GM12878 (cell line): ENCODE measurements around the gene PTH. TPM values are rescaled to one million over a fixed set of nuclear protein-coding genes. Genes with fewer than 3 reads are reported as not detected.

ENCODE experiments used
- ATAC-seq: fragments of 200-7000 bp; cut with Tn5 transposase; 3 replicates; pipeline ENCODE4 v1.9.1; 2020; ENCODE audit warnings: mild to moderate bottlenecking, moderate library complexity
- Bru-seq: library from RNA; stranded (reverse); fragments of 400-500 nt; gene quantifications from one replicate; lab custom pipeline; 2021; lab: Mats Ljungman, UMichigan
- BruChase-seq, 2 experiments: library from RNA; stranded (reverse); fragments of 400-500 nt; gene quantifications; one replicate each; lab custom pipeline; 2021; lab: Mats Ljungman, UMichigan
- BruUV-seq: library from RNA; stranded (reverse); fragments of 400-500 nt; replicated peaks from 2 replicates; lab custom pipeline; 2021; lab: Mats Ljungman, UMichigan
- CTCF ChIA-PET: fragments of 300-600 bp; sonication (Branson Sonifier 250); formaldehyde crosslinking; extraction: SDS; loops from one replicate; lab custom pipeline; 2021; ENCODE audit warnings: inconsistent platforms; lab: Yijun Ruan, JAX
- POLR2A ChIA-PET: fragments of 350-600 bp; formaldehyde crosslinking; extraction: SDS; loops from one replicate; lab custom pipeline; 2021; ENCODE audit warnings: inconsistent platforms; lab: Charles Lee
- RAD21 ChIA-PET: fragments of 300-600 bp; sonication (Branson Sonifier 250); formaldehyde crosslinking; loops from one replicate; lab custom pipeline; 2023; ENCODE audit warnings: antibody characterized with exemption; ENCODE audit not compliant: unreplicated experiment; lab: Charles Lee
- SMC1A ChIA-PET: fragments of 300-600 bp; sonication (Branson Sonifier 250); formaldehyde crosslinking; loops from one replicate; lab custom pipeline; 2023; ENCODE audit not compliant: unreplicated experiment, uncharacterized antibody; lab: Charles Lee
- DNase-seq: peaks from one replicate; pipeline ENCODE4 v3.0.0-alpha.2; 2011; ENCODE audit warnings: low read depth, low spot score
- FAIRE-seq: peaks from 3 replicates; lab custom pipeline; 2011; peaks lifted over from hg19 to GRCh38; lab: Jason Lieb, UNC
- H2AFZ ChIP-seq: 2 replicates; pipeline ENCODE4 v1.6.0; 2011; ENCODE audit warnings: low read depth, low read length, control low read depth; ENCODE audit not compliant: control insufficient read depth
- H3K27ac ChIP-seq: 2 replicates; pipeline ENCODE4 v1.5.1; 2011; ENCODE audit warnings: control low read depth; ENCODE audit not compliant: control insufficient read depth, insufficient read depth
- H3K27me3 ChIP-seq, 2 experiments: replicated peaks in 1 of 2; 2 replicates each; pipeline versions ENCODE4 v1.6.0 to v1.6.1; 2011; ENCODE audit warnings: low read length in 1 of 2; ENCODE audit not compliant: control insufficient read depth in 2 of 2, insufficient read depth in 2 of 2
- H3K36me3 ChIP-seq, 2 experiments: 2 replicates each; pipeline ENCODE4 v1.5.1; 2011; ENCODE audit warnings: low read length in 1 of 2; ENCODE audit not compliant: control insufficient read depth in 2 of 2, insufficient read depth in 2 of 2
- H3K4me1 ChIP-seq: 2 replicates; pipeline ENCODE4 v1.6.1; 2011; ENCODE audit warnings: mild to moderate bottlenecking, low read length, moderate library complexity, mixed read lengths; ENCODE audit not compliant: control insufficient read depth, insufficient read depth
- H3K4me2 ChIP-seq: 2 replicates; pipeline ENCODE4 v1.6.0; 2011; ENCODE audit warnings: control low read depth; ENCODE audit not compliant: control insufficient read depth, insufficient read depth
- H3K4me3 ChIP-seq: fragments of 200-600 bp; sonication (generic); 2 replicates; pipeline ENCODE4 v1.5.1; 2016
- H3K79me2 ChIP-seq: 2 replicates; pipeline ENCODE4 v1.6.0; 2011; ENCODE audit warnings: low read length; ENCODE audit not compliant: control insufficient read depth, insufficient read depth
- H3K9ac ChIP-seq: 2 replicates; pipeline ENCODE4 v1.8.0; 2011; ENCODE audit warnings: low read length, control low read depth, mixed read lengths; ENCODE audit not compliant: control insufficient read depth, insufficient read depth
- H3K9me3 ChIP-seq: replicated peaks from 3 replicates; pipeline ENCODE4 v1.5.1; 2011; ENCODE audit warnings: mild to moderate bottlenecking, low read length; ENCODE audit not compliant: control insufficient read depth, insufficient read depth
- H4K20me1 ChIP-seq: 2 replicates; pipeline ENCODE4 v1.6.0; 2011; ENCODE audit not compliant: control insufficient read depth, insufficient read depth
- BHLHE40 ChIP-seq, 2 experiments: fragments of 450-650 bp in 1 of 2; IDR thresholded peaks; 2 replicates each; pipeline ENCODE4 v1.6.1; 2011 to 2017; ENCODE audit warnings: low read depth in 2 of 2, borderline replicate concordance in 1 of 2, improper control_type of control experiment in 1 of 2, low read length in 1 of 2, mild to moderate bottlenecking in 1 of 2
- IKZF2 ChIP-seq, 2 experiments: fragments of 450-650 bp; IDR thresholded peaks; 2 replicates each; pipeline ENCODE4 v1.6.1; 2017; ENCODE audit warnings: mild to moderate bottlenecking in 2 of 2, moderate library complexity in 2 of 2
- KAT2A ChIP-seq: conservative IDR thresholded peaks from 2 replicates; pipeline ENCODE4 v1.6.1; 2011; ENCODE audit warnings: low read depth, low read length; ENCODE audit not compliant: control insufficient read depth
- SRF ChIP-seq, 2 experiments: IDR thresholded peaks; 2 replicates each; pipeline ENCODE4 v1.6.1; 2011; ENCODE audit warnings: low read depth in 2 of 2, low read length in 2 of 2, mild to moderate bottlenecking in 1 of 2, moderate library complexity in 1 of 2
- WGBS: methylation state at CpG from one replicate; pipeline ENCODE4 v1.1.6; 2016; ENCODE audit warnings: low lambda C conversion rate; ENCODE audit not compliant: insufficient replicate concordance, insufficient coverage; ENCODE audit errors: missing lambda C conversion rate; 5-methylcytosine and 5-hydroxymethylcytosine counted together
- in situ Hi-C: fragments of 300-500 bp; cut with MboI; formaldehyde crosslinking; loops from 9 replicates; pipeline ENCODE4 v1.14.3; 2018; ENCODE audit warnings: mixed read lengths
- intact Hi-C: fragments of 100-400 bp; cut with micrococcal nuclease; formaldehyde crosslinking; loops from one replicate; pipeline ENCODE4 v1.14.2; 2022; ENCODE audit not compliant: unreplicated experiment
- long read RNA-seq, 2 experiments: library from polyadenylated mRNA; unstranded; transcript quantifications; one replicate each; pipeline ENCODE4 v2.0.0, GENCODE V29; 2019 to 2020
- polyA minus RNA-seq, 3 experiments: library from RNA; depleted of rRNA, polyadenylated mRNA; stranded (reverse); fragments of >200 nt; gene quantifications; 2 replicates each; pipeline ENCODE4 v1.2.3, GENCODE V29; 2011
- polyA plus RNA-seq, 11 experiments: library from polyadenylated mRNA; depleted of rRNA in 4 of 11; unstranded in 6 of 11; stranded (reverse) in 5 of 11; fragments of >200 nt; fragmentation: Nextera tagmentation in 4 of 11; fragmentation: Illumina TruSeq in 1 of 11; extraction: Ambion mirVana in 4 of 11; extraction: Trizol in 1 of 11; gene quantifications; 1 replicate in 1 of 11; 2 replicates in 10 of 11; pipeline versions ENCODE4 v1.2.1 to v1.2.3, GENCODE V29; 2011 to 2016; ENCODE audit warnings: inconsistent platforms in 2 of 11, missing spikeins in 2 of 11, low read depth in 1 of 11
- total RNA-seq, 4 experiments: library from RNA; depleted of rRNA in 3 of 4; stranded (reverse); fragments of >200 nt in 3 of 4; fragmentation: Illumina TruSeq in 1 of 4; extraction: Trizol in 1 of 4; gene quantifications; 2 replicates each; pipeline versions ENCODE4 v1.2.1 to v1.2.3, GENCODE V29; 2013 to 2021

Gene PTH
- not detected in 2 replicates for total RNA-seq (2013; cell fraction: nucleolus; rRNA removed)
- total RNA-seq (2014; rRNA removed) (not detected in 2 replicates), total RNA-seq (2014; rRNA removed; fragmentation: Illumina TruSeq; extraction: Trizol) (not detected in 2 replicates), total RNA-seq (2021) (not detected in 2 replicates), polyA plus RNA-seq (2011; rRNA removed) (not detected in 2 replicates), polyA plus RNA-seq (2014; fragmentation: Illumina TruSeq; extraction: Trizol) (not detected in 2 replicates), polyA plus RNA-seq (2014; fragmentation: Nextera tagmentation; extraction: Ambion mirVana) (not detected), polyA plus RNA-seq (2014; rRNA removed) (not detected in 2 replicates), polyA plus RNA-seq (2016; fragmentation: Nextera tagmentation; extraction: Ambion mirVana) (not detected), polyA minus RNA-seq (2011; rRNA and poly(A)+ RNA removed) (not detected in 2 replicates), Bru-seq, nascent RNA (not detected), BruChase-seq, experiment 1, labeled RNA remaining after a 6-hour chase (not detected), BruChase-seq, experiment 2, labeled RNA remaining after a 2-hour chase (not detected)
- polyA plus RNA-seq (2011; ENCODE audit: low read depth): not detected
- not detected in 2 replicates for polyA plus RNA-seq (2011; cell fraction: cytosol; rRNA removed)
- not detected in 2 replicates for polyA plus RNA-seq (2011; cell fraction: nucleus; rRNA removed)
- polyA plus RNA-seq (2012): not detected in 2 replicates
- polyA minus RNA-seq (2011; cell fraction: cytosol; rRNA and poly(A)+ RNA removed): not detected in 2 replicates
- not detected in 2 replicates for polyA minus RNA-seq (2011; cell fraction: nucleus; rRNA and poly(A)+ RNA removed)
- long read RNA-seq, experiment 1: 0 reads
- long read RNA-seq, experiment 2: 0 reads

DNA sequence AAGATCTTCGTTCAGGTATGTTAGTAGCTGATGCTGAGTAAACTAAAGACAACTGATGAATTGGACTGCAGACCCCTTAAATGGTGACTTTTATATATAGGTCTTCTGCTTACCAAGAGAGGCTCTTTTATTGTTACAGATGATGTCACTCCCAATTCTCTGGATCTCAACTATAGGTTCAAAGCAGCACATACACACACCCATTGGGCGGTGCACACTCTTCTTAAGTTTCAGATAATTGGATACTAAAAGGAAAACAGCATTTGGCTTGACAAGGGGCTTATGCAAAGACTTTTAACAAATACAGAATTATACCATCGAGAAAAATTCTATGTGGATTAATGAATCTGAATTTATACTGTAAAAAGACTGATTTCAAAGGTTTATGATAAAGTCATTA is at the start of gene PTH:
Gene PTH, minus strand, starts transcription at position 69 of the 400 bp plus-strand sequence. CDS start 3,142 bp downstream, outside the sequence.
- RAD21 ChIA-PET: no interaction called here
- FAIRE-seq: no peak

DNA sequence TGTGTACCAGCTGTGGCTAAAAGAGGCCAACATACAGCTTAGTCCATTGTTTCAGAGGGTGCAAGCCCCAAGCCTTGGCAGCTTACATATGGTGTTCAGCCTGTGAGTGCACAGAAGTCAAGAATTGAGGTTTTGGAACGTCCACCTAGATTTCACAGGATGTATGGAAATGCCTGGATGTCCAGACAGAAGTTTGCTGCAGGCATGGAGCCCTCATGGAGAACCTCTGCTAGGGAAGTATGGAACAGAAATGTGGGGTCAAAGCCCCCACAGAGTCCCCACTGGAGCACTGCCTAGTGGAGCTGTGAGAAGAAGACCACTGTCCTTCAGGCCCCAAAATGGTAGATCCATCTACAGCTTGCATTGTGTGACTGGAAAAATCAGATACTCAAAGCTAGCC is 42.2 kb upstream of the PTH start:
- H3K4me1 ChIP-seq: no peaks in the 10 kb centered on the region
- RAD21 ChIA-PET: no interaction called here
- SMC1A ChIA-PET: no interaction called here
- no peaks in the 10 kb centered on the region; the same call in 2 of the 3 replicates for H3K9me3 ChIP-seq
- WGBS: 0% methylated on average over 1 of the region's 1 CpG
- no peak overlapping the region for H3K9ac ChIP-seq
- no peak overlapping the region for H3K4me2 ChIP-seq
- CTCF ChIA-PET: no interaction called here
- no peaks in the 10 kb centered on the region for H3K79me2 ChIP-seq
- H4K20me1 ChIP-seq: no peaks in the 10 kb centered on the region
- no peaks in the 10 kb centered on the region for H3K36me3 ChIP-seq
- DNase-seq (no peak), ATAC-seq (no peak), FAIRE-seq (no peak)
- H3K27ac ChIP-seq: no peak overlapping the region
- no peaks in the 10 kb centered on the region for H3K27me3 ChIP-seq
- POLR2A ChIA-PET: no interaction called here
- H2AFZ ChIP-seq: no peak overlapping the region
- intact Hi-C loops: no loop called here
- in situ Hi-C loops: no loop called here
- H3K4me3 ChIP-seq: no peak overlapping the region
- BruUV-seq: no TSS peak
- TF ChIP-seq SRF (IDR thresholded peaks at IDR 0.05; ENCODE audit: low read depth in 2 of 2, low read length in 2 of 2) (no peak), BHLHE40 (IDR thresholded peaks at IDR 0.05; ENCODE audit: borderline replicate concordance in 1 of 2, low read depth in 2 of 2, low read length in 1 of 2) (no peak), IKZF2 (IDR thresholded peaks at IDR 0.05) (no peak)

More for the DNA sequence above, at the start of gene PTH:
- Histone ChIP-seq H3K27me3 (no peaks in the 10 kb centered on the region), H4K20me1 (no peaks in the 10 kb centered on the region), H3K79me2 (no peaks in the 10 kb centered on the region), H3K9ac (no peak within 1 kb of the TSS), H3K4me2 (no peak within 1 kb of the TSS), H3K27ac (no peak within 1 kb of the TSS), H2AFZ (no peak within 1 kb of the TSS), H3K4me1 (no peaks in the 10 kb centered on the region), H3K4me3 (no peak within 1 kb of the TSS), H3K36me3 (no peaks in the 10 kb centered on the region), H3K9me3 (no peaks in the 10 kb centered on the region)
- DNase-seq (no peak), ATAC-seq (no peak)
- in situ Hi-C loops (no loop called here), intact Hi-C loops (no loop called here)
- ChIA-PET CTCF (no interaction called here), SMC1A (no interaction called here), POLR2A (no interaction called here)
- no TSS peak for BruUV-seq
- no peak for TF ChIP-seq KAT2A
- 12% methylated on average over 3 of the region's 3 CpGs for WGBS
